Measurements from ENCODE around the gene DNAH10. TPM values are rescaled to one million over a fixed set of nuclear protein-coding genes. Genes with fewer than 3 reads are reported as not detected.

Gene DNAH10
- total RNA-seq, 1 experiment from 2014 or later = 0.17 TPM

DNA sequence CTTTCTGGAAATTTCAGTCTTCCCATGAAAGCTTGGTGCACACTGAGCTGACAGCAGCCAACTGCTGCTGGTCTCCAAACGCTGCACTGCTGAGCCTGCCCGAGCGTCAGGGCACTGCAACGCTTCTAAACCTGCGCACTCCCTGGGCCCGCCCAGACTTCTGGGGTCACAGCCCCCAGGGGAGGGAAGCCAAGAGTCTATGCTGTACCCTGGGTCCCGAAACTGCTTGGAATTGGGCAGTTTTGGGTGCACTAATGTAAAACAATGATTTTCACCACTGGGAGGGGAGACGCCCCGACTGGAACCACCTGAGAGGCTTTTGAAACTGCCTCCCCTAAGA lies 178.5 kb downstream of the DNAH10 start:
- Histone ChIP-seq H3K79me1 (ENCODE audit: insufficient read depth, low read depth, low read length, poor library complexity, severe bottlenecking) (no peaks in the 10 kb centered on the region), H3K4me1 (ENCODE audit: insufficient read depth, low read length) (no peaks in the 10 kb centered on the region), H2BK5ac (ENCODE audit: insufficient read length, low read length) (no peak overlapping the region), H4K91ac (ENCODE audit: insufficient read length, low read depth, low read length) (no peak overlapping the region), H3K4ac (ENCODE audit: low read depth, low read length) (no peak overlapping the region), H3K27me3 (ENCODE audit: insufficient read depth, low read length) (no peaks in the 10 kb centered on the region; the same call in 1 of the 2 replicates), H4K8ac (replicated peaks; ENCODE audit: insufficient read length, low read depth, low read length) (no peak overlapping the region), H4K20me1 (ENCODE audit: control insufficient read depth, insufficient read depth, insufficient read length) (no peaks in the 10 kb centered on the region), H2BK120ac (ENCODE audit: low read depth, low read length, poor library complexity, severe bottlenecking) (no peak overlapping the region), H3K14ac (ENCODE audit: insufficient read depth, low read length) (no peak overlapping the region), H3K23ac (ENCODE audit: insufficient read length, low read depth, low read length) (no peak overlapping the region), H3K9ac (ENCODE audit: extremely low read depth, insufficient read length, low read length) (no peak overlapping the region), H2AK5ac (ENCODE audit: insufficient read length, low read length) (no peak overlapping the region), H3T11ph (ENCODE audit: low read length) (no peak overlapping the region), H3K23me2 (ENCODE audit: insufficient read length, low read depth, low read length, poor library complexity, severe bottlenecking) (no peaks in the 10 kb centered on the region), H3K9me3 (ENCODE audit: control insufficient read depth, low read depth, low read length) (no peaks in the 10 kb centered on the region), H3K4me2 (ENCODE audit: insufficient read depth, insufficient read length, low read length) (no peak overlapping the region), H3K79me2 (ENCODE audit: insufficient read depth, low read length) (no peaks in the 10 kb centered on the region), H2AFZ (ENCODE audit: low read length) (no peak overlapping the region), H2BK12ac (ENCODE audit: insufficient read length, low read depth, low read length) (no peak overlapping the region), H4K5ac (ENCODE audit: insufficient read length, low read depth, low read length) (no peak overlapping the region), H2BK20ac (ENCODE audit: low read depth, low read length, poor library complexity, severe bottlenecking) (no peak overlapping the region), H3K18ac (ENCODE audit: insufficient read length, low read depth, low read length) (no peak overlapping the region), H2BK15ac (ENCODE audit: low read depth, low read length) (no peak overlapping the region), H3K27ac (ENCODE audit: insufficient read length, low read depth, low read length) (no peak overlapping the region), H3K56ac (ENCODE audit: insufficient read length, low read depth, low read length) (no peak overlapping the region)
- H3K4me3 Mint-ChIP-seq = no peak overlapping the region
- WGBS (ENCODE audit: extremely low coverage, insufficient read length, low lambda C conversion rate) = no CpG with 5 or more reads among the region's 9 CpGs
- H3K4me1 Mint-ChIP-seq = peaks cover 0 to 4% of the 10 kb centered on the region in 2 experiments; a peak in 2 of 4 replicates
- H3K36me3 Mint-ChIP-seq (ENCODE audit: insufficient read depth in 1 of 3, low read depth in 3 of 3) = peaks cover 0 to 4% (median 0%) of the 10 kb centered on the region in 3 experiments; a peak in 1 of 7 replicates
- peaks cover 4 to 5% of the 10 kb centered on the region in 2 experiments; a peak in 4 of 5 replicates for H3K9me3 Mint-ChIP-seq
- DNase-seq = no peak
- TF ChIP-seq, protein P1, sequence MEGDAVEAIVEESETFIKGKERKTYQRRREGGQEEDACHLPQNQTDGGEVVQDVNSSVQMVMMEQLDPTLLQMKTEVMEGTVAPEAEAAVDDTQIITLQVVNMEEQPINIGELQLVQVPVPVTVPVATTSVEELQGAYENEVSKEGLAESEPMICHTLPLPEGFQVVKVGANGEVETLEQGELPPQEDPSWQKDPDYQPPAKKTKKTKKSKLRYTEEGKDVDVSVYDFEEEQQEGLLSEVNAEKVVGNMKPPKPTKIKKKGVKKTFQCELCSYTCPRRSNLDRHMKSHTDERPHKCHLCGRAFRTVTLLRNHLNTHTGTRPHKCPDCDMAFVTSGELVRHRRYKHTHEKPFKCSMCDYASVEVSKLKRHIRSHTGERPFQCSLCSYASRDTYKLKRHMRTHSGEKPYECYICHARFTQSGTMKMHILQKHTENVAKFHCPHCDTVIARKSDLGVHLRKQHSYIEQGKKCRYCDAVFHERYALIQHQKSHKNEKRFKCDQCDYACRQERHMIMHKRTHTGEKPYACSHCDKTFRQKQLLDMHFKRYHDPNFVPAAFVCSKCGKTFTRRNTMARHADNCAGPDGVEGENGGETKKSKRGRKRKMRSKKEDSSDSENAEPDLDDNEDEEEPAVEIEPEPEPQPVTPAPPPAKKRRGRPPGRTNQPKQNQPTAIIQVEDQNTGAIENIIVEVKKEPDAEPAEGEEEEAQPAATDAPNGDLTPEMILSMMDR (conservative IDR thresholded peaks at IDR 0.05) = no peak
- peaks cover 87% of the 10 kb centered on the region for H3K27me3 Mint-ChIP-seq (ENCODE audit: low read depth)
- H3K27ac Mint-ChIP-seq = no peak overlapping the region

All from H9 (cell line).